Endothelial cell (in vitro differentiated cells): ENCODE results near the gene MFSD11. TPM values are rescaled to one million over a fixed set of nuclear protein-coding genes. Genes with fewer than 3 reads are reported as not detected.
"Not testable (repeated sequence)": the region's sequence is repeated elsewhere in the genome, so short reads cannot be mapped to it uniquely, and the experiment has no call there.

Experiments
- DNase-seq: peaks from one replicate; pipeline ENCODE4 v3.0.0; 2021; ENCODE audit warnings: low spot score
- H3K27ac Mint-ChIP-seq: one replicate; pipeline ENCODE4 v1.8.0; 2021; ENCODE audit warnings: mixed read lengths, inconsistent platforms; ENCODE audit not compliant: unreplicated experiment
- H3K27me3 Mint-ChIP-seq: one replicate; pipeline ENCODE4 v1.8.0; 2021; ENCODE audit warnings: mild to moderate bottlenecking, moderate library complexity, mixed read lengths, inconsistent platforms; ENCODE audit not compliant: unreplicated experiment
- H3K36me3 Mint-ChIP-seq: one replicate; pipeline ENCODE4 v1.8.0; 2021; ENCODE audit warnings: mild to moderate bottlenecking, low read depth, mixed read lengths, inconsistent platforms; ENCODE audit not compliant: unreplicated experiment
- H3K4me1 Mint-ChIP-seq: one replicate; pipeline ENCODE4 v1.8.0; 2021; ENCODE audit warnings: mild to moderate bottlenecking, mixed read lengths, inconsistent platforms; ENCODE audit not compliant: unreplicated experiment
- H3K4me3 Mint-ChIP-seq: one replicate; pipeline ENCODE4 v1.8.0; 2021; ENCODE audit warnings: mild to moderate bottlenecking, mixed read lengths, inconsistent platforms; ENCODE audit not compliant: unreplicated experiment
- H3K9me3 Mint-ChIP-seq: one replicate; pipeline ENCODE4 v1.8.0; 2021; ENCODE audit warnings: mixed read lengths, inconsistent platforms; ENCODE audit not compliant: unreplicated experiment
- CTCF ChIP-seq: fragments of 200-600 bp; sonication (generic); IDR thresholded peaks from one replicate; pipeline ENCODE4 v1.5.0; 2021; ENCODE audit warnings: antibody characterized with exemption; ENCODE audit not compliant: unreplicated experiment
- total RNA-seq: library from RNA; stranded (reverse); fragmentation: NEBNext Ultra II Directional; extraction: Animal tissue kit (Norgen Biotek cat#: 25700); gene quantifications from one replicate; pipeline ENCODE4 v1.2.1, GENCODE V29; 2021; ENCODE audit not compliant: unreplicated experiment

Gene MFSD11
- total RNA-seq, 1 donor from 2014 or later = 37.3 TPM

GRCh38 chr17:76801706-76802105, 63.8 kb downstream of the MFSD11 start:
- H3K27ac Mint-ChIP-seq = no peak overlapping the region
- no peaks in the 10 kb centered on the region for H3K4me1 Mint-ChIP-seq
- no peak overlapping the region for H3K4me3 Mint-ChIP-seq
- no peak for TF ChIP-seq CTCF
- DNase-seq = no peak
- no peaks in the 10 kb centered on the region for H3K9me3 Mint-ChIP-seq
- H3K27me3 Mint-ChIP-seq = peaks cover 3% of the 10 kb centered on the region
- H3K36me3 Mint-ChIP-seq = no peaks in the 10 kb centered on the region

GRCh38 chr17:76805319-76805718, 67.4 kb downstream of the MFSD11 start:
- Mint-ChIP-seq H3K27ac (no peak overlapping the region), H3K36me3 (no peaks in the 10 kb centered on the region), H3K9me3 (no peaks in the 10 kb centered on the region), H3K4me3 (no peak overlapping the region), H3K4me1 (no peaks in the 10 kb centered on the region), H3K27me3 (peaks cover 3% of the 10 kb centered on the region)
- TF ChIP-seq CTCF = no peak
- no peak for DNase-seq

- DNase-seq, H3K4me3 Mint-ChIP-seq: not testable (repeated sequence)
These were observed 68.2 kb downstream of the MFSD11 start for GRCh38 chr17:76806151-76806550.

GRCh38 chr17:76806767-76807166, 68.8 kb downstream of the MFSD11 start:
- H3K4me1 Mint-ChIP-seq, DNase-seq, H3K36me3 Mint-ChIP-seq, H3K27me3 Mint-ChIP-seq, H3K4me3 Mint-ChIP-seq, H3K27ac Mint-ChIP-seq, H3K9me3 Mint-ChIP-seq: not testable (repeated sequence)

More at GRCh38 chr17:76806151-76806550, 68.2 kb downstream of the MFSD11 start:
- not testable (repeated sequence) for H3K9me3 Mint-ChIP-seq, H3K36me3 Mint-ChIP-seq, H3K27ac Mint-ChIP-seq, H3K27me3 Mint-ChIP-seq, H3K4me1 Mint-ChIP-seq

GRCh38 chr17:76808326-76808725, 70.4 kb downstream of the MFSD11 start:
- Mint-ChIP-seq H3K27me3 (peaks cover 3% of the 10 kb centered on the region), H3K27ac (no peak overlapping the region), H3K36me3 (no peaks in the 10 kb centered on the region), H3K4me1 (no peaks in the 10 kb centered on the region), H3K4me3 (no peak overlapping the region), H3K9me3 (no peaks in the 10 kb centered on the region)
- TF ChIP-seq CTCF = no peak
- no peak for DNase-seq

- no peaks in the 10 kb centered on the region for H3K9me3 Mint-ChIP-seq
- no peak overlapping the region for H3K4me3 Mint-ChIP-seq
- no peaks in the 10 kb centered on the region for H3K4me1 Mint-ChIP-seq
- no peaks in the 10 kb centered on the region for H3K36me3 Mint-ChIP-seq
- TF ChIP-seq CTCF = no peak
- H3K27me3 Mint-ChIP-seq = no peaks in the 10 kb centered on the region
- no peak overlapping the region for H3K27ac Mint-ChIP-seq
- no peak for DNase-seq
These were observed 73.0 kb downstream of the MFSD11 start for GRCh38 chr17:76810956-76811355.
